OCI-LY1 (cell line): ENCODE data around the gene CYP4A11.
"Not testable (repeated sequence)": the region's sequence is repeated elsewhere in the genome, so short reads cannot be mapped to it uniquely, and the experiment has no call there.

Experiments used
- H2AFZ ChIP-seq: fragments of 200-600 bp; sonication (generic), shearing (Covaris generic); 2 replicates; pipeline ENCODE4 v1.6.0; 2014; ENCODE audit warnings: antibody characterized with exemption, mild to moderate bottlenecking, low read length
- H3F3A ChIP-seq: fragments of 200-600 bp; sonication (generic), shearing (Covaris generic); 2 replicates; pipeline ENCODE4 v1.6.0; 2014; ENCODE audit warnings: mild to moderate bottlenecking, antibody characterized with exemption, low read length, moderate library complexity; ENCODE audit not compliant: insufficient read depth
- H3K27ac ChIP-seq: fragments of 200-600 bp; sonication (generic); 2 replicates; pipeline ENCODE4 v1.5.1; 2014; ENCODE audit warnings: low read length, mixed run types, mild to moderate bottlenecking, low read depth; ENCODE audit not compliant: poor library complexity, severe bottlenecking
- H3K27me3 ChIP-seq: fragments of 200-600 bp; sonication (generic); 2 replicates; pipeline ENCODE4 v1.6.0; 2014; ENCODE audit warnings: antibody characterized with exemption, mild to moderate bottlenecking, low read length, moderate library complexity; ENCODE audit not compliant: insufficient read depth
- H3K36me3 ChIP-seq: fragments of 200-600 bp; sonication (generic); 2 replicates; pipeline ENCODE4 v1.6.1; 2014; ENCODE audit warnings: mild to moderate bottlenecking, antibody characterized with exemption, low read length, moderate library complexity, mixed read lengths; ENCODE audit not compliant: insufficient read depth
- H3K4me1 ChIP-seq: fragments of 200-600 bp; sonication (generic); 2 replicates; pipeline ENCODE4 v1.5.1; 2014; ENCODE audit warnings: mild to moderate bottlenecking, low read length, moderate library complexity; ENCODE audit not compliant: insufficient read depth, severe bottlenecking
- H3K4me2 ChIP-seq: fragments of 200-600 bp; sonication (generic), shearing (Covaris generic); 2 replicates; pipeline ENCODE4 v1.6.1; 2014; ENCODE audit warnings: low read length
- H3K4me3 ChIP-seq: fragments of 200-600 bp; sonication (generic); 2 replicates; pipeline ENCODE4 v1.5.1; 2014; ENCODE audit warnings: low read length, low read depth, mild to moderate bottlenecking, mixed read lengths; ENCODE audit not compliant: poor library complexity, severe bottlenecking
- H3K79me2 ChIP-seq: fragments of 200-600 bp; shearing (Covaris generic); 2 replicates; pipeline ENCODE4 v1.6.1; 2016; ENCODE audit warnings: mixed run types, low read length, mixed read lengths; ENCODE audit not compliant: insufficient read depth
- H3K9ac ChIP-seq: fragments of 200-600 bp; sonication (generic), shearing (Covaris generic); 2 replicates; pipeline ENCODE4 v1.6.1; 2014; ENCODE audit warnings: mild to moderate bottlenecking, low read length, mixed read lengths
- H3K9me2 ChIP-seq: fragments of 200-600 bp; sonication (generic), shearing (Covaris generic); 2 replicates; pipeline ENCODE4 v1.6.1; 2014; ENCODE audit warnings: low read depth, mild to moderate bottlenecking, low read length, mixed read lengths
- H3K9me3 ChIP-seq: fragments of 200-600 bp; shearing (Covaris generic); 2 replicates; pipeline ENCODE4 v1.6.1; 2014; ENCODE audit warnings: low read length, mixed read lengths
- H4K20me1 ChIP-seq: fragments of 200-600 bp; sonication (generic), shearing (Covaris generic); 2 replicates; pipeline ENCODE4 v1.6.0; 2016; ENCODE audit warnings: mild to moderate bottlenecking, low read length; ENCODE audit not compliant: insufficient read depth
- EZH2 ChIP-seq: fragments of 200-600 bp; sonication (generic), shearing (Covaris generic); IDR thresholded peaks from 2 replicates; pipeline ENCODE4 v1.8.0; 2017; ENCODE audit warnings: borderline replicate concordance, mixed run types, mild to moderate bottlenecking, antibody characterized with exemption, low read length, moderate library complexity, mixed read lengths
- TF ChIP-seq, protein P1 (sequence below): fragments of 200-600 bp; sonication (generic), shearing (Covaris generic); IDR thresholded peaks from 2 replicates; pipeline ENCODE4 v1.5.1; 2017; ENCODE audit warnings: mild to moderate bottlenecking, antibody characterized with exemption, low read length, moderate library complexity, mixed read lengths

The CYP4A11 gene

DNA sequence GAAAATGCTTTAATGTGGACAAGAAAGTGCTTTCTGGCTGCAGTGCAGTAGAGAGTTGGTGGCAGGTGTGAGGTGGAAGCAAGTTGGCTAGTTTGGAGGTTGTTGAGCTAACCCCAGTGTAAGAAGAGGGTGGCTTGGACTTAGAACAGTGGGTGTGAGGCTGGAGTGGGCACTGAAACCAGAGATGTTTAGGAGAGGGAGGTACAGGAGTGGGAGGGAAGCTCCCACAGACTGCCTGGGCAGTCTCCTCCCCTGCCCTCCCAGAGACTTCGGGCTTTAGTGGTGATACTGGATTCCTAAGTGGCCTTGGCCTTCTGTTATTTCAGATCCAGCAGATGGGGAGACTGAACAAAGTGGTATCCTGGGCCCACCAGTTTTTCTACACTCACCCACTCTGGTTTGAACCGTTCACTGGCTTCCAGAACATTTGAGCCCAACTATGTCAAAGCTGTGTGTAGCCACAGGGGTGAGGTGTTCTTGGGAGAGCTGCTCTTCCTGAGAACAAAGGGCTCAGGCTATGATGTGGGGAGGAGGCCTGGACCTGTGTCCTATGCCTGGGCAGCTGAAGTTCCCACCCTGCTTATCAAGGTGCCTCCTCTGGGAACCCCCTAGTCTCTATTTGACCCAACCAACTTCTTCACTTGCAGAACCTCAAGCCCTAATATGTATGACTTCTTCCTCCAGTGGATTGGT lies 19.9 kb upstream of the CYP4A11 start:
- no peaks in the 10 kb centered on the region for H3K79me2 ChIP-seq
- H4K20me1 ChIP-seq, result no peaks in the 10 kb centered on the region
- no peaks in the 10 kb centered on the region for H3K9me3 ChIP-seq
- TF ChIP-seq EZH2, result no peak
- TF ChIP-seq, protein P1, sequence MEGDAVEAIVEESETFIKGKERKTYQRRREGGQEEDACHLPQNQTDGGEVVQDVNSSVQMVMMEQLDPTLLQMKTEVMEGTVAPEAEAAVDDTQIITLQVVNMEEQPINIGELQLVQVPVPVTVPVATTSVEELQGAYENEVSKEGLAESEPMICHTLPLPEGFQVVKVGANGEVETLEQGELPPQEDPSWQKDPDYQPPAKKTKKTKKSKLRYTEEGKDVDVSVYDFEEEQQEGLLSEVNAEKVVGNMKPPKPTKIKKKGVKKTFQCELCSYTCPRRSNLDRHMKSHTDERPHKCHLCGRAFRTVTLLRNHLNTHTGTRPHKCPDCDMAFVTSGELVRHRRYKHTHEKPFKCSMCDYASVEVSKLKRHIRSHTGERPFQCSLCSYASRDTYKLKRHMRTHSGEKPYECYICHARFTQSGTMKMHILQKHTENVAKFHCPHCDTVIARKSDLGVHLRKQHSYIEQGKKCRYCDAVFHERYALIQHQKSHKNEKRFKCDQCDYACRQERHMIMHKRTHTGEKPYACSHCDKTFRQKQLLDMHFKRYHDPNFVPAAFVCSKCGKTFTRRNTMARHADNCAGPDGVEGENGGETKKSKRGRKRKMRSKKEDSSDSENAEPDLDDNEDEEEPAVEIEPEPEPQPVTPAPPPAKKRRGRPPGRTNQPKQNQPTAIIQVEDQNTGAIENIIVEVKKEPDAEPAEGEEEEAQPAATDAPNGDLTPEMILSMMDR, result no peak
- H3K4me2 ChIP-seq, result no peak overlapping the region
- no peaks in the 10 kb centered on the region for H3K4me1 ChIP-seq
- H3K36me3 ChIP-seq, result no peaks in the 10 kb centered on the region
- no peak overlapping the region for H3K27ac ChIP-seq
- H3K9ac ChIP-seq, result no peak overlapping the region
- no peak overlapping the region for H2AFZ ChIP-seq
- no peaks in the 10 kb centered on the region for H3K27me3 ChIP-seq
- H3K9me2 ChIP-seq, result no peaks in the 10 kb centered on the region
- no peaks in the 10 kb centered on the region for H3F3A ChIP-seq
- no peak overlapping the region for H3K4me3 ChIP-seq

DNA sequence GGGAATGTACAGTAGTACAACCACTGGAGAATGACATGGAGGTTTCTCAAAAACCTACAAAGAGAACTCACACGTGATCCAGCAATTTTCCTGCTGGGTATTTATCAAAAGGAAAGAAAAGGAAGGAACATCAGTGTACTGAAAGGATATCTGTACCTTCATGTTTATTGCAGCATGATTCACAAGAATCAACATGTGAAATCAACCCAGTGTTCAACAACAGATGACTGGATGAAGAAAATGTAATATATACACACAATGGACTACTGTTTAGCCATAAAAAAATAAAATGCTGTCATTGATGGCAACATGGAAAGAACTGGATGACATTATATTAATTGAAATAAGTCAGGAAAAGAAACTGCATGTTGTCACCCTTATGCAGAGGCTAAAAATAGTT lies 19.0 kb upstream of the CYP4A11 start:
- no peaks in the 10 kb centered on the region for H3K4me1 ChIP-seq
- H3K4me3 ChIP-seq, result no peak overlapping the region
- H3K9ac ChIP-seq, result no peak overlapping the region
- H3K27ac ChIP-seq, result no peak overlapping the region
- TF ChIP-seq, protein P1, result no peak
- TF ChIP-seq EZH2, result no peak
- H3K4me2 ChIP-seq, result no peak overlapping the region
- no peaks in the 10 kb centered on the region for H3K36me3 ChIP-seq
- no peaks in the 10 kb centered on the region for H3K79me2 ChIP-seq
- H3K9me2 ChIP-seq, result no peaks in the 10 kb centered on the region
- H2AFZ ChIP-seq, result no peak overlapping the region
- no peaks in the 10 kb centered on the region for H3K9me3 ChIP-seq
- H4K20me1 ChIP-seq, result no peaks in the 10 kb centered on the region
- H3K27me3 ChIP-seq, result no peaks in the 10 kb centered on the region
- no peaks in the 10 kb centered on the region for H3F3A ChIP-seq

DNA sequence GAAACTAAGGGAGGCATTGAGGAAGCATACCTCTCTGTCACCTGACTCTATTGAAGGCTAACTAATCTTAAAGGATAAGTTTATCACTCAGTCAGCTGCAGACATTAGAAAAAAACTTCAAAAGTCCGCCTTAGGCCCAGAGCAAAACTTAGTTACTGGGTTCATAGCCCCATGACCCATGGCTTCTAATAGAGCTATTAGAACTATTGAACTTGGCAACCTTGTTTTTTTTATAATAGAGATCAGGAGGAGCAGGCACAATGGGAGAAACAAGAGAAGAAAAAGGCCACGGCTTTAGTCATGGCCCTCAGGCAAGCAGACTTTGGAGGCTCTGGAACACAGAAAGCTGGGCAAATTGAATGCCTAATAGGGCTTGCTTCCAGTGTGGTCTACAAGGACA lies 13.8 kb upstream of the CYP4A11 start:
- H3F3A ChIP-seq, H3K4me2 ChIP-seq, H3K9me2 ChIP-seq, H3K27ac ChIP-seq, H3K9ac ChIP-seq, H4K20me1 ChIP-seq, H3K4me3 ChIP-seq, H3K36me3 ChIP-seq, H3K79me2 ChIP-seq, H2AFZ ChIP-seq, H3K27me3 ChIP-seq, H3K9me3 ChIP-seq, H3K4me1 ChIP-seq: not testable (repeated sequence)

DNA sequence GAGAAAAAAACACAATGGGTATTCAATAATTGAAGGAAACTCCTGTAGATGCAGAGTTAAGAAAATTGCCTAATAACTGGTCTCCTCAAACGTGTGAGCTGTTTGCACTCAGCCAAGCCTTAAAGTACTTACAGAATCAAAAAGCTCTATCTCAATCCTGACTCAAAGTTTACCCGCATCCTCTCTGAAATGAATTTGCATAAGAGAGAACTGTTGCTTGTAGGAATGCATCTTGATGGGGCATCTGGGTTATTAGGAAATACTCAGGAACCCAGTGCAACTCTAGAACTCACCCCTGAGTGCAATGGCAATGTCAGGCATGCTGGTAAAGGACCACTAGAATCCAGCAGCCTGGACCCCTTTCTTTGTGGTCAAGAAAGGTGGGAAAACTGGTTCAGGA lies 12.6 kb upstream of the CYP4A11 start:
- H3F3A ChIP-seq, H3K79me2 ChIP-seq, H3K4me2 ChIP-seq, H3K4me3 ChIP-seq, H3K27me3 ChIP-seq, H3K36me3 ChIP-seq, H3K9ac ChIP-seq, H4K20me1 ChIP-seq, H3K9me2 ChIP-seq, H3K4me1 ChIP-seq, H3K9me3 ChIP-seq, H2AFZ ChIP-seq, H3K27ac ChIP-seq: not testable (repeated sequence)

DNA sequence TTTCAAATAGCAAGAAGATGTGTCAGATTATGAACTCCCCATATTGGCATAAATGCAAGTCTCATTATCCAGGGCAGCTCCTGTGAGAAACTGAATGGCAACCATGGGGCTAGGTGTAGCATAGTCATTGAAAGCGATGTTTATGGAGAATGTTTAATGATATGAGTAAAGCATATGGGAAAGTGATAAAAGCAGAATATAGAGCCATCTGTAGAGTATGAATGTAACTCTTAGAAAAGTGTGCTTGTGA lies 8.1 kb upstream of the CYP4A11 start:
- H3K9me3 ChIP-seq, H3K9ac ChIP-seq, H3K27me3 ChIP-seq, H3K4me2 ChIP-seq, H2AFZ ChIP-seq, H3F3A ChIP-seq, H3K9me2 ChIP-seq, H3K4me3 ChIP-seq, H3K27ac ChIP-seq, H3K36me3 ChIP-seq, H3K4me1 ChIP-seq, H3K79me2 ChIP-seq, H4K20me1 ChIP-seq: not testable (repeated sequence)
